Stimulated activated CD8-positive, alpha-beta memory T cell treated with anti-CD3 and anti-CD28 coated beads, Interleukin-4, amount 100 ng/mL, for 1 hour (primary cell): Measurements from ENCODE around the gene FUT8.
"Not testable (repeated sequence)": the region's sequence is repeated elsewhere in the genome, so short reads cannot be mapped to it uniquely, and the experiment has no call there.

ENCODE experiments used
- DNase-seq, 2 donors: peaks; one replicate each; pipeline ENCODE4 v3.0.0-alpha.2; 2020; ENCODE audit warnings: low read depth in 2 of 2, low spot score in 1 of 2

The FUT8 gene

DNA sequence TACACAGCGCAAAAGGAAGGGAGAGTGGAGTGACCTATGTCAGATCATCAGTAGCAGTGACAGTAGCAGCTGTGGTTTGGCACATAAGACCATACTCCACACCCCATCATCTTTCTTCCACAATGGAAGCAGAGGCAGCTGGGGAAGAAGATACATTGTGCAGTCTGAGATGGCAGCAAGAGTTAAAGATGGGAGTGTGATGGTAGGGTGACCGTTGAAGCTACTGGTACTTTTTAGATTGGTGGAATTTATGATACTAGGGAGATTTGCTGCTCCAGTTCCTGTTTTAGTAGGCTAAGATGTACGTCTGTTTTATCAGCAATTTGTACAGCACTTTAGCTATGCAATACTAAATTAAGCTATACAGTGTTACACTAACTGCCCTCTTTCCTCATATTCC, 291.0 kb downstream of the FUT8 start:
- no peak for DNase-seq

DNA sequence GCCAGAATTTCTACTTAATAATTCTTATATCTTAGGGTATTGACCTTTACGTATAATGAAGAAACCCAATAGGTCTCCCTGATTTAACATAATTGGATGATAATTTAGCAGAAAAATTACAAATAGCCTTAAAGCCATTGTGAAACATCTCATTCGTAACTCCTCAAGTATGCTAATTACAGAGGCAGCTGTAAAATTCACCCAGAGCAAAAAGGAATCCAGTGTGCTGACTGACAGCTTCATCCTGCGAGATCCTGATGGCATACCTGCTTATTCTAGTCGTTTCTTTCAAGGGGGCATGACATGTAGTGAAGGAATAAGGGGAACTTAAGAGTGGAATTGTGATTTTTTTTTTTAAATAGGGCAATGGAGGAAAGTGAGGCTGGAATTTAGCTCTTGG, 291.5 kb downstream of the FUT8 start:
- no peak for DNase-seq

DNA sequence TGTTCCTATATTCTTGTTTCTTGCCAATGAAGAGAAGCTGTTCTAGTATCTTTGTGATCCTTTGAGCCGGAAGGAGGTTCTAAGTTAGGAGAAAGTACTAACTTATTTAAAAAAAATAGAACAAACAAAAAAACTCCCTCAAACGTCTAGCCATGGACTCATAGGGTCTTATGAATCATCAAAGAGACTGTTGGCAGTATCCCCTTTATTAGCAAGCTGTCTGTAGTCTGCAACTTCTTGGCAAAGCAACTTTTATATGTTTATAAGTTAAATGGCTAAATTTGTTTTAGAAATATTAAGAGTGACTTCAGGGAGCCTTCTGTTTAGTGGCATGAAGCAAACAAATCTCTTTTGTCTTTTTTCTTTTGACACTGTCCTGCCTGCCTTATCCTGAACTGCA, 291.9 kb downstream of the FUT8 start:
- no peak for DNase-seq

DNA sequence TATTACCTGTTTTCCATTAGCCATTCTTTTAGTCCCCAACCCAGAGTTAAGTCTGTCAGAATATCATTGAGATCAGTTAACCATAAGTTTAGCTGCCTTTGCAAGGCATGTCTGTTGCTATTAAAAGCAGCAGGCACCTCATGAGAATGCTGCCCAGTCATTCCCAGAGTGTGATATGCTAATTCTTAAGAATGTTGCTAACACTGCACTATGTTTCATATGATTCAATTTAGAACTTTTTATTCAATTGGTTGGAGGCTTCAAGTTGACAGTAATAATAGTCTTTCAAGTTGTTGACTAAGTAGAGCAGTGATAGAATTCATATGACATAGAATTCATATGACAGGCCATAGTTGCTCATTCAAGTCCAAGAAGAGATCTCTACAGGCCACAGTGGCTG, 292.3 kb downstream of the FUT8 start:
- no peak for DNase-seq

DNA sequence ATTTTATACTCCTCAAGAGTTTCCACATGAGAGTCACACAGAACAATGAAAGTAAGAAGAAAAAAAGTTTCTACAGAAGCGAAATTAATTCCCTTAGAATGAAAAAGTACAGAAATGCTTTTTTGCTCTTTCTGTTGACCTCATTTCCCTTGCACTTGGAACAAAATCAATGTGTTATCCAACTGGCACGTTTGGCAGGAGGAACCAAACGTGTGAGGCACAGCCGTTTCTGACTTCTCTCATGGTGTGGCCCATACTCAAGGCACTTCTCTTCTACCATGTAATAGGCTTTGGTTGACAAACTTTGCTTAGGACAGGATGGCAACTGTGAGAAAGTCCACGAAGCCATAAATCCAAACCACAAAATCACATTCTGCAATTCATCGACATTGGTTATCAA, 297.0 kb downstream of the FUT8 start:
- DNase-seq = no peak

DNA sequence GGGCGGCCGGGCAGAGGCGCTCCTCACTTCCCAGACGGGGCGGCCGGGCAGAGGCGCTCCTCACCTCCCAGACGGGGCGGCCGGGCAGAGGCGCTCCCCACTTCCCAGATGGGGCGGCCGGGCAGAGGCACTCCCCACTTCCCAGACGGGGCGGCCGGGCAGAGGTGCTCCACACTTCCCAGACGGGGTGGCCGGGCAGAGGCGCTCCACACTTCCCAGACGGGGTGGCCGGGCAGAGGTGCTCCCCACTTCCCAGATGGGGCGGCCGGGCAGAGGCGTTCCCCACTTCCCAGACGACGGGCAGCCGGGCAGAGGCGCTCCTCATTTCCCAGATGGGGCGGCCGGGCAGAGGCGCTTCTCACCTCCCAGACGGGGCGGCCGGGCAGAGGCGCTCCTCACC, 304.3 kb downstream of the FUT8 start:
- DNase-seq = not testable (repeated sequence)

DNA sequence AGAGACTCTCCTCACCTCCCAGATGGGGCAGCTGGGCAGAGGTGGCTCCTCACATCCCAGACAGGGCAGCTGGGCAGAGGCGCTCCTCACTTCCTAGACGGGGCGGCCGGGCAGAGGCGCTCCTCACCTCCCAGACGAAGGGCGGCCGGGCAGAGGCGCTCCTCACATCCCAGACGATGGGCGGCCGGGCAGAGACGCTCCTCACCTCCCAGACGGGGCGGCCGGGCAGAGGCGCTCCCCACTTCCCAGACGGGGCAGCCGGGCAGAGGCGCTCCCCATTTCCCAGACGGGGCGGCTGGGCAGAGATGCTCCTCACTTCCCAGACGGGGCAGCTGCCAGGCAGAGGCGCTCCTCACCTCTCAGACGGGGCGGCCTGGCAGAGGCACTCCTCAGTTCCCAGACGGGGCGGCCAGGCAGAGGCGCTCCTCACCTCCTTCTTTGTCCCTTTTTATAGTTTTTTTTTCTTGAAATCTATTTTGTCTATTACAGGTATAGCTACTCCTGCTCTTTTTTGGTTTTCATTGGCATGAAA, 304.9 kb downstream of the FUT8 start:
- DNase-seq = not testable (repeated sequence)

DNA sequence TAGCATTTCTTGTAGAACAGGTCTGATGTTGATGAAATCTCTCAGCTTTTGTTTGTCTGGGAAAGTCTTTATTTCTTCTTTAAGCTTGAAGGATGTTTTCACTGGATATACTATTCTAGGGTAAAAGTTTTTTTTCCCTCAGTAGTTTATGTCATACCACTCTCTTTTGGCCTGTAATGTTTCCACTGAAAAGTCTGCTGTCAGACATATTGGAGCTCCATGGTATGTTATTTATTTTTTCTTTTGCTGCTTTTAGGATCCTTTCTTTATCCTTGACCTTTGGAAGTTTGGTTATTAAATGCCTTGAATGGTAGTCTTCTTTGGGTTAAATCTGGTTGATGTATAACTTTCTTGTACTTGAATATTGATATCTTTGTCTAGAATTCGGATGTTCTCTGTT, 306.1 kb downstream of the FUT8 start:
- no peak for DNase-seq

DNA sequence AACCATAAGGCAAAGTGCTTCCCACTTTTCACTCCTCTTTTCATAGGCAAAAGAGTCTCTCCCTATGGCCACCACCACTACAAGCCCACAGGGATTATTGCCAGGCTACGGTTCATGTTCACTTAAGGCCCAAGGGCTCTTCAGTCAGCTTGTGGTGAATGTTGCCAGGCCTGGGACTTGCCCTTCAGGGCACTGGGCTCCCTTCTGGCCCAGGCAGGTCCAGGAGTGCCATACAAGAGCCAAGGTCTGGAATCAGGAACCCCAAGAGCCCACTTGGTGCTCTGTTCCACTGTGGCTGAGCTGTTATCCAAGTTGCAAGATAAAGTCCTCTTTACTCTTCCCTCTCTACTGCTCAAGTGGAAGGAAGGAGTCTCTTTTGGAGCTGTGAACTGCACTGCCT, 307.6 kb downstream of the FUT8 start:
- no peak for DNase-seq

DNA sequence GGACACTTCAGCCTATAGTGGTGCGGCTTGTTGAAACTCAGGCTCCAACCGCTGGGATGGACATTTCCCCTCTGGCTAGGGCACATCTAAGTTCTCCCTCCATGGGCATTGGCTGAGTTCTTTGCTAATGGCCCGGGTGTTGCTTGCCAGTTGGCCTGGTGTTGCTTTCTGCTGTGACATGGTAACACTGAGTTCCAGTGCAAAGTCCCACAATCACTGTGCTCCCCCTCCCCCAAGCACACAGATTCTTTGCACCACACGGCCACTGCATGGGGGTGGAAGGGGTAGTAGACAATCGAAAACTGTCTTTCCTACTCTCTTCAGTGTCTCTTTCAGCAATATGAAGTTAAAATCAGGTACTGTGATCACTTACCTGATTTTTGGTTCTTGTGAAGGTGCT, 308.2 kb downstream of the FUT8 start:
- DNase-seq = no peak

DNA sequence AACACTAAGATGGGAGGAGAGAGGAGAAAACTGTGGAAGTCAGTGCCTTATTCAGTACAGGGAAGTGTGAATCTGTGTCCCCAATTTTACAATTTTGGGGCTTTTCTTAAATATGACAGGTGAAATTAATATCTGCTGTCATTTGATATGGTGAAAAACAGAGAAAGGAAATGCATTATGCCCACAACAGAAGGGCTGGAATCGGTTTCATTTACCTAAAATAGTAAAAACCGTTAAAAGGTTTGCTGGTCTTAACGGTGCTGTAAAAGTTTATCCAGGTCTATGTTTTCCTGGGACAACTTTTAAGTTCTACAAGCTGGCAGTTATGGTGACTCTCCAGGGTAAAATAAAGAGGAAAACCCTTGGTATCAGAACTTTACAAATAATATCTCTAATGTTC, 310.8 kb downstream of the FUT8 start:
- DNase-seq = no peak

DNA sequence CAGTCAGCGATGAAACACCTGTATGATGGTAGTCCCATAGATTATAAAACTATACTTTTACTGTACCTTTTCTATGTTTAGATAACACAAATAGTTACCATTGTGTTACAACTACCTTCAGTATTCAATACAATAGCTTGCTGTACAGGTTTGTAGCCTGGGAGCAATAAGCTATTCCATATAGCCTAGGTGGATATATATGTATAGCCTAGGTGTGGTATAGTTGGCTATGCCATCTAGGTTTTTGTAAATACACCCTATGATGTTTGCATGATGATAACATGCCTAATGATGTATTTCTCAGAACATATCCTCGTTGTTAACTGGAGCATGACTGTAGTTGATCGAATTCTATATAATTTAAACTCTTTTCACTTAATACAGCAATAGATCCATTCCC, 316.1 kb downstream of the FUT8 start:
- no peak for DNase-seq

DNA sequence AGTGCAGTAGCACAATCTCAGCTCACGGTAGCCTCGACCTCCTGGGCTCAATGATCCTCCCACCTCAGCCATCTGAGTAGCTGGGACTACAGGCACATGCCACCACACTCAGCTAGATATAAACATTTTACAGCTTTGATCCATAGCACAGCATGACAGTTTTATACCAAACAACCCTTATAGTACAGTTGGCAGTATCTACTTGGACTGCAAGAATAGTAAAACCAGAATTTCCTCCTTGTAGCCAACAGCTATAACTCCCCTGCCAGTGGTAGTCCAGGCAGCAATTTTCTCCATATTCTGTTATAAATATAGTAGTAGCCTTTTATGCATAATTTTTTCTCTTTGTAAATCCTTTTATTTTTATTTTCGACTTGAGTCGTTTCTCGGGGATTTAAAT, 317.0 kb downstream of the FUT8 start:
- DNase-seq = no peak

DNA sequence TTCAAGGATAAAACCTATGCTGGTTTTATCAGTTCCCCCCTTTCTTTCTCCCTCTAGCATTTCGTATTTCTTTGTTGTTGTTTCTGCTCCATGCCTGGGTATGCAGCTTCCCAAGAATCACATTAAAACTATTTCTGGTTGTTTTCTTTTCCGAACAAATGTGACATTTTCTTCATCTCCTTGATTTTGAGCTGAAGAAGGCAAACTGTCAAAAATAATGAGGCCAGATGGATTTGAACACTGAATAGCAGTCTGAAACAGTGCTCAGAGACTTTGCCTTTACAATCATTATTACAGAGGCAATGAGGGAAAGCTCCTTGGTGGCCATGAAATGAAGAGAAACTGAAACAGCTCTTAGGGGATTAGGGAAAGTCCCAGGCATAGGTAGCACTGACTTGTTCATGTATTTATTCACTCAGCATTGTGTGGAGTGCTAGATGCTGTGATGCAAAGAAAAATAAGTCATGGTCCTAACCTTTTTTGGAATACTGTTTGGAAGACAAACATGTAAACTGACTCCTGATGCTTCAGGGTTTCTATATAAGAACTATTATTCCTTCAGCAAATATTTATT, 319.5 kb downstream of the FUT8 start:
- DNase-seq = no peak

DNA sequence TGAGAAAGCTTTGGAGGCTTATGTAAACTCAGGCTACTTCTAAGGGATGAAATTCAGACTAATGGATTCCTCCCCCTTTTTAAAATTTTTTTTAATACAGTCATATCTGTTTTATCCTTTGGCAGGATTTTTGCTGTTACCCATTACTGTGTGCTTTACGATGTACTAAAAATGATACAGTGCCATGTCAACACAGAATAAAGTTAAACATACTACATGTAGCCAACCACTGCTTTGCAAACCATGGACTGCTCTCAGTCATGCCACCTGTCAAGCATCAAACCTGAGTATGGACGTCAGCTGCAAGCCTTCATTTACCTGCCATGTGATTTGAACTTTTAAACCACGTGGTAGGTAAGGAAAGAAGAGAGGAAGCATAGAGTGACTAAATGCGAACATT, 325.8 kb downstream of the FUT8 start:
- DNase-seq = no peak

DNA sequence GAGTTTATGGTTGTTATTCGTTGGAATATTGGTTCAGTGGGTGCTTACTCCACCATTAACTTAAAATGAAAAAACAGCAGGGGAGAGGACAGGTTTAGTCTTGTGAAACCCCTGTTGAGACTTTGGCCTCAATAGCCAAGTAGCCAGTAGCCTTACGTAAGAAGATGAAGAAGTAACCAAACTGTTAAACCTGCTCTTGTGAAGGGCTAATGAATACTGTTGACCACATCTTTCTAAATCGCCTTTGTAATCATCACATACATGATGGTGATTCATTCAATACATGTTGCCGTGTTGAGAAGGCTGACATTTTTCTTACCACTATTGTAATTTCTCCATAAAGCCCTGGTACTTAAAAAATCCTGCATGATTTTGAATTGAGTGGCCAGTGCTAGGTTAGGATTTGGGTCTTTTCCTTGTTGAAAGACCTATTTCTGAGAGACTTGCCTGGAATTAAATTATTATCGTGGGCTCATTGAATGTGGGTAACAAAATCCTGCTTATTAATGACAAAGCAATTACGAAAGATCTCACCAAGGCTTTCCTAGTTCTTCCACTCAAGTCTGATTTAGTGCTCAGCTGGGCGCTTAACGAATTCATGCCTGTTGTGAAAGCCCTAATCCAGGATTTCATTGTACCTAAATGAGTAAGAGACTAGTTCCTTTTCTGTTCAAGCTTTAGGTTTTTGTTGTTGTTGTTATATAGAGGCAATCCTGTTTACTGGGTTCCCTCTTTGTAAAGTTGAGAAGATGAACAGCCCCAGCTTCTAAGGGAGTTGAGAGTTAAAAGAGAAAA, 333.1 kb downstream of the FUT8 start:
- no peak for DNase-seq

DNA sequence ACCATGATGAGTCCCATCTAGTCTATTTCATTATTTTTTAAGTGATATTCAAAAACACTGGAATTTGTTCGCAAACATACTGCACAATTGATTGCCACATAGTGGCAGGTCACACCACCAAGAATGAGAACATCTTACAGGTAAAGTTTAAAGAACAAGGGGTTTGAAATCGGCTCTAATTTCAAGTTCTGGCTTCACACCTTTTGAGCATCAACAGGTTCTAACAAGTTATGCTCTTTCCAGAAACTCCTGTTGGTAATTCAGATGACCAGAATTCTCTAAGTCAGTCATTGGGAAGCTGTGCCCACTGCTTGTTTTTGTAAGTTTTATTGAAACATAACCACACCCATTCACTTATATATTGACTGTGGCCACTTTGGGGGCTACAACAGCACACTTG, 336.3 kb downstream of the FUT8 start:
- no peak for DNase-seq

DNA sequence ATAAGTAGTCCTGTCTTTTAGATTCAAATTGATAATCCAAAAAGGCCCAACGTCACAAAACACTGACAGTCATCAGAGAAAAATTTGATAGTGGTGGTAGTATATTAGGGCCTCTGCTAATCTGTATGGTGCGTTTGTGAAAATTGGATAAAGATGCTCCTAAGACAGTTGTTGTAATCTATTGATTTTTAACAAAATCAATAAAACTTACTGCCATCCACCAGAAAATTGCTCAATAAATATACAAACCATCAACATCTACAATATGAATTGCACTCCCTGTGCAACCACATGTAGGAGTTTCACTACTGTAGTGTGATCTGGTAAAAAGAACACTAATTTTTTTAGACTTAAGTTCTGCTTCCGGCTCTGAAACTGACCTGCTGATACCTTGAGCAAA, 336.8 kb downstream of the FUT8 start:
- no peak for DNase-seq

DNA sequence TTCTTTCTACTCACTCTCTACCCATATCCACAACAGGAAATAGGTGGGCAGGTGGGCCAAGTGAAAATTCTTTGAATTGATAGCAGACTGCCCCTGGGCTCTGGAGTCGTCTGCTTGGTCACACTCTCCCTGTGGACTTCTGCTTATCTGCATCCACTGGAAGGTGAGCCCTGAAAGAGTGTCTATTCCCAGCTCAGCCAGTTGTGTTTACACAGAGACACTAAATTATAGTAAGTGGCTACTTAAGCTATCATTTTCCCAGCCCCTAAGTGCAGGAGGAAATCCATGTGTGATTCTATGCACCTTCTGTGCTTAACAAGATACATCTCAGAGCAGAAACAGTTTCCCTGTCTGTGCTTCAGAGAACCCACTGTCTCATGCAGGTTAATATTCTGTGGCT, 338.4 kb downstream of the FUT8 start:
- DNase-seq = no peak

DNA sequence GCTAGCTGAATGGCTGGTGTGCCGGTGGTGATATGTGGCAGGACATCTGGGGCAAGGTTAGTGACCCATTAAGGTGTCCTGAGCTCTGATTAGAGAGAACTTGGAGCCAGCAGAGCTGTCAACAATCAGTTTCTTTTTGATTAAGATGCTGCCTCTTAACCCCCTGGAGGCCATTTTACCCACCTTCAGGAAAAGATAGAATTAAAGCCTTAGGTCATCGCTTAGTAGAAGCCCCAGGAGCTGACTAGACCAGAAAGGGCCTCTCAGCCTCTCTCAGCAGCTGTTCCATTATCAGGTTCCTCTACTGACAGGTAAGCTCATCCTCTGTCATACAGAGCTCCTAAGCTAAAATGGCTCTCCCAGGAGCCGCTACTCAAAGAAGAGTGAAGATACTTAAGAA, 339.0 kb downstream of the FUT8 start:
- no peak for DNase-seq

DNA sequence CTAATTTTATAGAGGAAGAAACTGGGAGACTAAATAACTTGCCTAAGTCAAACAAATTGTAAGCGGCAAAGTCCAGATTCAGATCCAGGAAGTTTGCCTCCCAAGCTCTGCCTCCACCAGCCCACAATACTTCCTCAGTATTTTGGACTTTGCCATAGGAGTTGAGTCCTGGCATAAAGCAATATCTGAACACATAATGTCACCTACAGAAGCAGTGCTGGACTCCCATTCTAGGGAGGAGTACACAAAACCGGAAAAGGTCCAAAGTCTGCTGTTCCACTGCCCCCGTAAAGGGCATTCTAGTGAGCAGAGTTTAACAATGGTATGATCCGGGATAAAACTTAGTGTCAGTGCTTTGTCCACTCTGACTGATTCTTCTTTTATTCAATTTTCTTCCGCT, 340.5 kb downstream of the FUT8 start:
- no peak for DNase-seq

DNA sequence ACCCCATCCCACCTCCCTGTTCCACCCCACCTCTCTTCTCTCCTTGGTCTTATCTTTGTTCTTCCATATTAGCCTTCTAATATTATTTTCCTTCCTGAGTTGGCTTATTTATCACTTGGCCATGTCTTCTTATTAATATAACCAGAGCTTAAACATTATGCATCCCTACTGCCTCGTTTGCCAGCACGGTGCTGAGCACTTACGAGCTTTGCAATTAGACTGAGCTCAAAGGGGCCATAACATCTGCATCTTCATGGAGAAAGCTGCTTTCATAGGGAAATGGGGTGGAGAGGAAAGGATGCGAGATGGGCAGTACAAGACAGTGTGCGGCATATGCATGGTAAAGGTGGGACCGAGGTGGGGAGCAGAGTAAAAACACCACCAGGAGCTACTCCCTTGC, 342.8 kb downstream of the FUT8 start:
- no peak for DNase-seq

DNA sequence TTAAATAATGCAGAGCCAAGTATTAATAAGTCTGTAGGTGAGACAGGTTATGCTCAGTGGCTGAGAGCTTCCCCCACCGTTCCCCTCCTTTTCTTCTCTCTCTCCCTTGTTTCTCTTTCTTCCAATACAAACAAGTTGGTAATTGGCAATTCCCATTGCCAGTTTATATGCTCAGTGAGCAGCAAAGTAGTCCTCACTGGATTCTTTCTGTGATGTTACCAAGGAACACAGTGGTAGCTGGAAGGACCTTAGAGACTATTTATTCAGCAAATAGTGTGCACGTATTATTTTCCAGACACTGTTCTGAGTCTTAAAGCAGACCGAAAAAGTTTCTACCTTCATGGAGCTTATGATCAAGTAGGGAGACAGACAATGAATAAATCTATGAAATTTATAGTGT, 344.4 kb downstream of the FUT8 start:
- DNase-seq = no peak
